Aorta (tissue), 5 donors: ENCODE data around the gene RASD1. TPM values are rescaled to one million over a fixed set of nuclear protein-coding genes. Genes with fewer than 3 reads are reported as not detected.

Experiments
- ATAC-seq: fragments of 200-7000 bp; cut with Tn5 transposase; one replicate; pipeline ENCODE4 v1.9.1; 2022; ENCODE audit warnings: moderate library complexity; ENCODE audit not compliant: low FRiP score
- DNase-seq, 2 donors: peaks; one replicate each; pipeline ENCODE4 v3.0.0-alpha.2; 2020
- H3K27ac ChIP-seq, 2 donors: one replicate each; pipeline ENCODE4 v1.5.1; 2013; ENCODE audit warnings: low read length in 2 of 2, mild to moderate bottlenecking in 2 of 2, moderate library complexity in 2 of 2, control low read depth in 1 of 2, inconsistent platforms in 1 of 2, low read depth in 1 of 2
- H3K27me3 ChIP-seq, 2 donors: one replicate each; pipeline ENCODE4 v1.6.1; 2013; ENCODE audit warnings: control low read depth in 1 of 2, low read length in 1 of 2, mild to moderate bottlenecking in 1 of 2, moderate library complexity in 1 of 2; ENCODE audit not compliant: insufficient read depth in 2 of 2, control insufficient read depth in 1 of 2
- H3K36me3 ChIP-seq, 2 donors: one replicate each; pipeline ENCODE4 v1.6.1; 2013; ENCODE audit warnings: control low read depth in 1 of 2, low read length in 1 of 2, mild to moderate bottlenecking in 1 of 2; ENCODE audit not compliant: insufficient read depth in 2 of 2, control insufficient read depth in 1 of 2
- H3K4me1 ChIP-seq, 2 donors: one replicate each; pipeline ENCODE4 v1.6.1; 2013; ENCODE audit warnings: low read length in 2 of 2, control low read depth in 1 of 2, mild to moderate bottlenecking in 1 of 2, moderate library complexity in 1 of 2; ENCODE audit not compliant: insufficient read depth in 2 of 2, control insufficient read depth in 1 of 2
- H3K4me3 ChIP-seq, 2 donors: one replicate each; pipeline ENCODE4 v1.5.1; 2013; ENCODE audit warnings: low read length in 2 of 2, control low read depth in 1 of 2, mild to moderate bottlenecking in 1 of 2
- H3K9me3 ChIP-seq: one replicate; pipeline ENCODE4 v1.6.1; 2013; ENCODE audit warnings: mild to moderate bottlenecking, low read length; ENCODE audit not compliant: control insufficient read depth
- WGBS, 2 donors: extraction: QIAGEN DNeasy Blood & Tissue Kit; methylation state at CpG; one replicate each; pipeline ENCODE4 v1.1.7; 2013; 5-methylcytosine and 5-hydroxymethylcytosine counted together
- intact Hi-C, 2 donors: fragments of 100-400 bp; cut with DNase I; formaldehyde crosslinking; loops; one replicate each; pipeline versions ENCODE4 v1.14.2 to v1.15.0; 2022
- long read RNA-seq, 2 donors: library from polyadenylated mRNA; unstranded; transcript quantifications; one replicate each; pipeline ENCODE4 v2.0.0, GENCODE V29; 2020 to 2021
- polyA plus RNA-seq, 2 donors: library from polyadenylated mRNA; stranded (reverse); fragments of 200-250 nt; gene quantifications; one replicate each; pipeline ENCODE4 v1.2.3, GENCODE V29; 2013
- total RNA-seq, 2 donors: library from RNA; stranded (reverse); fragmentation: NEBNext Ultra II Directional; extraction: Animal tissue kit (Norgen Biotek cat#: 25700); gene quantifications; one replicate each; pipeline ENCODE4 v1.2.1, GENCODE V29; 2021
- donor health status: healthy with polysubstance abuse.
- donor health status: Bipolar disorder and iron deficiency.
- donor health status: DM: no; HTN: no; CAD: no.
- donor health status: DM: no; HTN: no; CAD: no.
- donor health status: DM: yes; HTN: yes; CAD: no.

The RASD1 gene, protein sequence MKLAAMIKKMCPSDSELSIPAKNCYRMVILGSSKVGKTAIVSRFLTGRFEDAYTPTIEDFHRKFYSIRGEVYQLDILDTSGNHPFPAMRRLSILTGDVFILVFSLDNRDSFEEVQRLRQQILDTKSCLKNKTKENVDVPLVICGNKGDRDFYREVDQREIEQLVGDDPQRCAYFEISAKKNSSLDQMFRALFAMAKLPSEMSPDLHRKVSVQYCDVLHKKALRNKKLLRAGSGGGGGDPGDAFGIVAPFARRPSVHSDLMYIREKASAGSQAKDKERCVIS
- total RNA-seq (10 to 100 TPM; 12.0 to 50.1 TPM), polyA plus RNA-seq (1 to 10 TPM; 2.9 to 4.6 TPM)
- long read RNA-seq, donor 1, transcript RASD1-201 (2 exons, 1,746 nt): major isoform, 383 of 395 reads
- long read RNA-seq, donor 1, partial matches to known transcripts: 0 of 395 reads
- long read RNA-seq, donor 1, other reads (novel, unspliced or antisense): 10 of 395 reads
- long read RNA-seq, donor 2, transcript RASD1-201 (2 exons, 1,746 nt): major isoform, 13 of 14 reads
- long read RNA-seq, donor 2, partial matches to known transcripts: 0 of 14 reads
- long read RNA-seq, donor 2, other reads (novel, unspliced or antisense): 1 of 14 reads

GRCh38 chr17:17496189-17497064 is at the start of gene RASD1:
Gene RASD1 (minus strand): TSS chr17:17496395. CDS start chr17:17496181, 214 bp downstream.
- intact Hi-C loops: loop anchor here (1.0 to 5.0 kb wide), 6 partner anchors 20 to 146 kb away; partner anchors contain the start of genes MED9 (in 1 of the 2) and PEMT (in 1 of the 2)
- peak; percentile 95 for ATAC-seq
- peak; percentile 93 to 96 for DNase-seq
- Histone ChIP-seq H3K27me3 (no peaks in the 10 kb centered on the region), H3K36me3 (peaks cover 0 to 3% of the 10 kb centered on the region in 2 donors), H3K9me3 (no peaks in the 10 kb centered on the region), H3K4me3 (peak within 1 kb of the TSS; percentile 45 to 58), H3K4me1 (no peaks in the 10 kb centered on the region), H3K27ac (peak within 1 kb of the TSS in 1 of 2 donors; percentile 49)
- WGBS, 2 donors: 0 to 1% methylated on average over 70 to 93 of the region's 93 CpGs

GRCh38 chr17:17545984-17546383 is 49.8 kb upstream of the RASD1 start:
- H3K36me3 ChIP-seq: no peaks in the 10 kb centered on the region
- DNase-seq: no peak
- 53 to 64% methylated on average over 7 of the region's 7 CpGs for WGBS, 2 donors
- intact Hi-C loops: no loop called here
- H3K4me1 ChIP-seq: peaks cover 0 to 5% of the 10 kb centered on the region in 2 donors
- H3K9me3 ChIP-seq: no peaks in the 10 kb centered on the region
- H3K27me3 ChIP-seq: no peaks in the 10 kb centered on the region
- ATAC-seq: no peak
- peak overlapping the region in 1 of 2 donors; percentile 14 for H3K27ac ChIP-seq
- no peak overlapping the region for H3K4me3 ChIP-seq

GRCh38 chr17:17545031-17545820 is 49.0 kb upstream of the RASD1 start:
- no peaks in the 10 kb centered on the region for H3K36me3 ChIP-seq
- H3K9me3 ChIP-seq: no peaks in the 10 kb centered on the region
- H3K4me3 ChIP-seq: no peak overlapping the region
- 50 to 52% methylated on average over 20 of the region's 20 CpGs for WGBS, 2 donors
- H3K4me1 ChIP-seq: peaks cover 0 to 5% of the 10 kb centered on the region in 2 donors
- peak; percentile 67 for ATAC-seq
- peak overlapping the region in 1 of 2 donors; percentile 2 for H3K27ac ChIP-seq
- intact Hi-C loops: no loop called here
- no peaks in the 10 kb centered on the region for H3K27me3 ChIP-seq
- DNase-seq: peak in 1 of 2 donors; percentile 73

DNA sequence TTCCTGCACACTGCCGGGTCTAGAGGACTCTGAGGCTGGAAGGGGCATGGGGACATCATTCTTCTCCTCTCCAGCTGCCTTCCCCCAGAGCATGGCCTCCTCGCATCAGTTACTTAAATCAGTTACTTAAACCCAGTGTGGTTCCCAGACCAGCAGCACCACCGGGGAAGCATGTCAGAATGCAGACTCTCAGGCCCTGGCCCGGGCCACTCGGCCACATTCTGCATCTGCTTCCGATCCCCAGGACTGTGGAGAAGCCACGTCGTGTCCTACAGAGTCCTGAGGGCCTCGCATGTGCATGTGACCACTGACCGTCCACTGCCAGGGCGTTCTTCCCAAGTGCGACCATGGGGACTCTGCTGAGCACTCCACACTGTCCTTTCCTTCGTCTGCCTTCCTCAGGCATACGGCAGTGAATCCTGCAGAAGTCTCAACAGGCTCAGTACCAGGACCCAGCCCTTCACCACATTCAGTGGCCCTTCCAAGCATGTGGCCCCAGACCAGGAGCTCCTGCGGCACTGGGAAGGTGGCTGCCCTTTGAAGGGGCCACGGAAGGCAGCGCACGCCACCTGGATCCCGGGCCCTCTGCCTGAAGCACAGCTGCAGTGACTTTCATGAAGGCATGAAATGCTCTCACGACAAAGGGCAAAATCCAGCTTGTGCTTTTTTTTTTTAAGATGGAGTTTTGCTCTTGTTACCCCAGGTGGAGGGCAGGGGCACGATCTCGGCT is 46.9 kb upstream of the RASD1 start:
- 93 to 96% methylated on average over 21 to 22 of the region's 22 CpGs for WGBS, 2 donors
- H3K9me3 ChIP-seq: no peaks in the 10 kb centered on the region
- no peak overlapping the region for H3K4me3 ChIP-seq
- ATAC-seq (no peak), DNase-seq (no peak)
- no peaks in the 10 kb centered on the region for H3K36me3 ChIP-seq
- H3K27me3 ChIP-seq: no peaks in the 10 kb centered on the region
- intact Hi-C loops: no loop called here
- peaks cover 0 to 5% of the 10 kb centered on the region in 2 donors for H3K4me1 ChIP-seq
- H3K27ac ChIP-seq: no peak overlapping the region

DNA sequence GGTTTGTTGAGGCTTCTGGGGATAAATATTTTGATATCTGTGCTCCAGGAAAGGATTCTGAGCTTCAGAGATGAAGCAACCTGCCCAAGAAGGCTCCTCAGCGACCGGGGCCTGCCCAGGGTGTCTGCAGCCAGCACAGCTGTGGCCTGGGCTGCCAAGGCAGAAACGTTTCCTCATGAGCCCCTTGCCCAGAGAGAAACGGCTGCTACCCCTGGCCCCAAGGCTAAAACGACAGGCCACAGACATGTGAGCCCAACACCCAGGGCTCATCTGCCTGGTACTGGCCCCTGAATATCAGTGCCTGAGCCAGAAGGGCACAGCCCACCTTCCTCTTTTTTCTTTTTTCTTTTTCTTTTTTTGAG is 45.4 kb upstream of the RASD1 start:
- H3K4me1 ChIP-seq: peaks cover 0 to 5% of the 10 kb centered on the region in 2 donors
- H3K27me3 ChIP-seq: no peaks in the 10 kb centered on the region
- no peak overlapping the region for H3K4me3 ChIP-seq
- WGBS, 2 donors: 81 to 89% methylated on average over 5 of the region's 5 CpGs
- no peak for ATAC-seq
- H3K9me3 ChIP-seq: no peaks in the 10 kb centered on the region
- intact Hi-C loops: no loop called here
- H3K27ac ChIP-seq: no peak overlapping the region
- no peaks in the 10 kb centered on the region for H3K36me3 ChIP-seq
- no peak for DNase-seq

DNA sequence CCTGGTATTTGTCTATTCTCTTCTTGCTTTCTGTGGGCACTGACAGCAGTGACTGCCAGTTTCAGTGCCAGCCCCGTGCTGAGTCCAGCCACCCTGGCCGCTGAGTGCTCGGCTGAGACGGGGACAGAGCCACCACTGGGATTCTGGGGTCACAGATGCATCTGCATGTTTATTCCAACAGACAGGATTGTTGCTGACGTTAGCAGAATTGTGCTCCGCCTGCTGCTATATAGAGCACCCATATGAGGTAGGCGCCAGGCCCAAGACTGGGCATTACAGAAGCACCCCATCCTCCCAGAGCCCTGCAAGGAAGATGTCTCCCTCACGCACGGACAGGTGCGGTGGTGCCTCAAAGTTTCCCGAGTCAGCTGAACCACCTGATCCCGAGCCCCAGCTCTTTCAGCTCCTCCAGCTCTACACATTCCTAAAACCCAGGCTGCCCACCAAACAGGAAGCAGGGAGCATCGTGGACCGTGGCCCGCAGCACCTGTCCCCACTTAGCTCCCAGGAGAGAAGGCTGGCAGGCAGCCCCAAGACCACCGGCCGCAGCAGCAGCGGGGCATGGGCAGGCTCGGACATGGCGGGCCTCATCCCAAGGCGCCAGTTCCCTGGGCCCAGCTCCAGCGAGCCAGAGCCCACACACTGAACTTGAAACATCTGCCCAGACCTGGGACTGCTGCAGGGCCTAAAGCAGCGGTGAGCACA is 44.9 kb upstream of the RASD1 start:
- Histone ChIP-seq H3K27ac (no peak overlapping the region), H3K4me1 (peaks cover 0 to 5% of the 10 kb centered on the region in 2 donors), H3K4me3 (no peak overlapping the region), H3K36me3 (no peaks in the 10 kb centered on the region), H3K9me3 (no peaks in the 10 kb centered on the region), H3K27me3 (no peaks in the 10 kb centered on the region)
- WGBS, 2 donors: 74 to 81% methylated on average over 21 to 23 of the region's 23 CpGs
- ATAC-seq: no peak
- DNase-seq: no peak
- intact Hi-C loops: no loop called here

- no peaks in the 10 kb centered on the region for H3K27me3 ChIP-seq
- no peak overlapping the region for H3K27ac ChIP-seq
- peaks cover 0 to 2% of the 10 kb centered on the region in 2 donors for H3K4me1 ChIP-seq
- 68 to 74% methylated on average over 15 of the region's 15 CpGs for WGBS, 2 donors
- intact Hi-C loops: no loop called here
- ATAC-seq (peak; percentile 10), DNase-seq (no peak)
- H3K9me3 ChIP-seq: no peaks in the 10 kb centered on the region
- no peaks in the 10 kb centered on the region for H3K36me3 ChIP-seq
- no peak overlapping the region for H3K4me3 ChIP-seq
Measured at GRCh38 chr17:17540278-17540906, 44.2 kb upstream of the RASD1 start.
